HG02763 (cell line): ENCODE measurements around the gene BRD3.

Source experiments
- ATAC-seq: cut with Tn5 transposase; IDR thresholded peaks from one replicate; pipeline ENCODE4 v1.9.1; 2021; ENCODE audit warnings: mild to moderate bottlenecking, moderate library complexity; ENCODE audit not compliant: unreplicated experiment

The BRD3 gene

GRCh38 chr9:134025606-134026541 lies 42.0 kb downstream of the BRD3 start:
- ATAC-seq, result peak; percentile 30

DNA sequence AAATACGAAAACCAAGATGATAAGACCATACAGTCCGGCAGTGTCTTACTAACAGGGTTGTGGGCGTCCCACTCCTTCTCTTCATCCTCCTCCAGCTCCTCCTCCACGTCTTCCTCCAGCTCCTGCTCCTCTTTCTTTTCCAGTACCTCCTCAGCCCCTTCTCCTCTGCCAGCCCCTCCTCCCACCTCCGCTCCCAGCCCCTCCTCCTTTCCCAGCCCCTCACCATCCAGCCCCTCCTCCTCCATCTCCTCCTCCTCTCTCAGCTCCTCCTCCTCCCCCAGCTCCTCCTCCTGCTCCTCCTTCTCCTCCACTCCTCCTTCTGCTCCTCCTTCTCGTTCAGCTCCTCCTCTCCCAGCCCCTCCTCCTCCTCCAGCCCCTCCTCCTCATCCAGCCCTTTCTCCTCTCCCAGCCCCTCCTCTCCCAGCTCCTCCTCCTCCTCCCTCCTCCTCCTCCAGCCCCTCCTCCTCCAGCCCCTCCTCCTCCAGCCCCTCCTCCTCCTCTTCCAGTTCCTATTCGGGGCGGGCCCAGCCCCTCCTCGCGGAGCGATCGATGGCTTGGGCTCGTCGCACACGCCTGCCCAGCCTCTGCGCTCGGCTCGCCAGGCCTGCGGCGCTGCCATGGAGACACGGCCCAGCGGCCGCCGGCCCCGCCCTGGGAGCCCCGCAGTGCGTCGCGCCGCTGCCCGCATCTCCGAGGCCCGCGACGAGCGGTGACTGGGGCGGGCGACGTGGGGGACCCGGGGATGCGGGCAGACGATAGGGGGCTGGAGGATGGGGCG lies 42.8 kb downstream of the BRD3 start, which contains the start of gene BRD3OS:
Gene BRD3OS (plus strand): TSS at position 654 of the 778 bp plus-strand sequence. CDS start 1,267 bp downstream, outside the sequence.
- ATAC-seq, result peak; percentile 83

DNA sequence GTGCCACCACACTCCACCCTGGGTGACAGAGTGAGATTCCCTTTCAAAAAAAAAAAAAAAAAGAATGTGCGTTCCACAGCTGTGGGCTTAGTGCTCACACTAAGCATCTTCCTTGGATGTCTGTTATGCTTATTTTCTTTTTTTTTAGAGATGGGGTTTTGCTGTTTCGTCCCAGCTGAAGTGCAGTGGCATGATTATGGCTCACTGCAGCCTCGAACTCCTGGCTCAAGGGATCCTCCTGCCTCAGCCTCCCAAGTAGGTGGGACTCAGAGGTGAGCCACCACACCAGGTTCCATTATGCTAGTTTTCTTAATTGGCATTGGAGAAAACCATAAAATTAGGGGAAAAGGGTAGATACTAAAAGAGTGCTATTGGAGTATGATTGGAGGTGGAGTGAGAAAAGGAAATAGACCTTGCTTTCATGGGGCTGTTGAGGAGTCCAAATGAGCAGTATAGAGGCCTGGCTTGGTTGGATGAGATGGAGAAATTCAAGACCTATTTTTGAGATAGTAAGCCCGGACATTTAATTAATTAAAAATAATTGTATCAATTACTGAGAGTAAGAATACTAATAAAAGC lies 43.5 kb downstream of the BRD3 start:
- no peak for ATAC-seq

DNA sequence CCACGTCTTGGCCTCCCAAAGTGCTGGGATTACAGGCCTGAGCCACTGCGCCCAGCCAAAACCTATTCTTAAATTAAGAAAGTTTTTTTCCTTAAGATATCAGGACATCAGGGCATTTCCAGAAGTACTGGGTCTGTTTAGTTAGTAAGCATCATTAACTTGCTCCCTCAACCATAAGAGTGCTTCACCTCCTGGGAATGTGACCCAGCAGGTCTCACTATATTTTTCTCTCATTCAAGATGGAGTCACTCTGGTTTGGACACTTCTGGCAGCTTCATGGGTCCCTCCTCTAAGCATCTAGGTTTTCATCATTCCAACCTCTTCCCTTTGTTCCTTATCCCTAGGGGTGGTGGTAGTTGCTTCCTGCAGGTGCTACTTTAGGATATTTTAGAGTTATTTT lies 52.9 kb downstream of the BRD3 start:
- no peak for ATAC-seq

- ATAC-seq, result no peak
Observed at GRCh38 chr9:134011401-134011800, 56.4 kb downstream of the BRD3 start.

GRCh38 chr9:134010310-134011173 lies 57.3 kb downstream of the BRD3 start:
- no peak for ATAC-seq

DNA sequence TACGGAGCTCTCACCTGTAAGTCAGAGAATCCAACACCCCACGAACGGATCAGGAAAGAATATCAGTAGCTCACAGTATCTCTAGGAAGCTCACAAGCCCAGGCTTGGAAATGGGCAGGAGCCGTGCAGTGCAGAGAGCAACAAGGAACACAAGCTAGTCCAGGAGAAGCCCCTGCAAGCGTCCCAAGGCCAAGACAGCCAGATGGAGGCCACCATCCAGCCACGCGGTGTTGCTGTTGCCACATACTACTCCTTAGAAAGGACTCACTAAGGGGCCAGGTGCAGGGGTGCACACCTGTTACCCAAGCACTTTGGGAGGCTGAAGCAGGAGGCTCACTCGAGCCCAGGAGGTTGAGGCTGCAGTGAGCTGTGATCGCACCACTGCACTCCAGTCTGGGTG lies 60.3 kb downstream of the BRD3 start:
- ATAC-seq, result no peak

DNA sequence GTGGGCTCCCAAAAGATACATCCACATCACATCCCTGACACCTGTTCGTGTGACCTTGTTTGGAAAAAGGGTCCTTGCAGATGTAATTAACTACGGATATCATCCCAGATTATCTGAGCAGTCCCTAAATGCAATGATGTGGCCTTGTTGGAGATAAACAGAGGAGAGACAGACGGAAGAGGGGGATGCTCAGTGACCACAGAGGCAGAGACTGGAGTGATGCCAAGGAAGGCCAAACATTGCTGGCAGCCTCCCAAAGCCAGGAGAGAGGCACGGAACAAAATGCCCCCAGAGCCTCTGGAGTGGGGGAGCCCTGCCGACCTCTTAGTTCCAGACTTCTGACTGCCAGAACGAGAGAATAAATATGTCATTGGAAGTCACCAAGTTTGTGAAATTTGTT lies 60.7 kb downstream of the BRD3 start:
- no peak for ATAC-seq

- ATAC-seq, result no peak
Observed at GRCh38 chr9:134005381-134005780, 62.4 kb downstream of the BRD3 start.

DNA sequence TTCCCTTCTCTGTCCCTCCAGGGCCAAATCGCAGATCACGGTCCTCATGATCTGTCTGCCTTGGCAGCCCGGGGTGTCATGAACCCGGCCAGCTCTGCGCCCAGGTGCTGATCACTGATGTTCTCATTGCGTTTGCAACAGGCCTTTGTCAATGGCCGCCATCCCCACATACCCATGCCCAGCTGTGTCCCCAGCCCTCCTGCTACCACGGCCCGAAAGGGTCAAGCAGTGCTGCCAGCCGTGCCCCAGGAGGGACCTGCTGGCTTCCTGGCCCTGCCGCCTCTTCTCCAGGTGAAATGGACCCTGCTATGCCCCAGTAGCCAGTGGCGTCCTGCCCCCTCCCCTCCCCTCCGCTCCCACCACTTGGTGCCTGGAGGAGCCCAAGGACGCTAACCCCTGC lies 62.9 kb downstream of the BRD3 start:
- ATAC-seq, result no peak

DNA sequence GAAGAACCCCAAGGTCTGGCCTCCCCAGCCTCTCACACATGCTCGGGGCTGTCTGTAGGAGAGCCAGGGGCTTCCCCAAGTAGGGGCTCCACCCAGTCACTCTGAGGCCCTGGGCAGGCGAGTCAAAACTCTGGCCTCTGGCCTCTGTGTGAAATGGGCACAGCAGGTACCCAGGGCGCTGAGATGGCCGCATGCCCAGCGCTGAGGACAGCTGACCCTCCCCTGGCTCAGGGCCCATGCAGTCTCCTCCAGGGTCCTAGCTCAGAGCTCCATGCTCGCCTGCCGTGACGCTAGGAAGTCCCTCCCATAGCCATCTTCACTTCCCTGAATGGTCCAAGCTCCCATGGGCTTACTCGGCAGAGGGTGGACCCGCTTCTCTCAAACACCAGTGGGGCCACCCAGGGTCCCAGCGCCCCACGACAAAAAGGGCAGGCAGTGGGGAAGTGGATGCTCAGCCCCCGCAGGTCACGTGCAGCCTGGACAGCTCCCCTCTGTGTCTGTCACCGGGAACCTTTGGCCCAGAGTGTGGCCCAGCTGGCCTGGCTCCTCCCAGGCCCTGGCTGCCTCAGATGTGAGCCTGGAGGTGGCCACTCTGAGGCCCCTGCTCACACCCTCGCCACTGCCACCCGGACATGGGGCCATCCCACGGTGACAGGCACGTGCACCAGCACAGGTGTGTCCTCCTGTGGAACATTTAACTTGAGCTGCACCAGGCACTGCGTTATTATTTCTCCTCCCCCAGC lies 63.5 kb downstream of the BRD3 start:
- no peak for ATAC-seq

DNA sequence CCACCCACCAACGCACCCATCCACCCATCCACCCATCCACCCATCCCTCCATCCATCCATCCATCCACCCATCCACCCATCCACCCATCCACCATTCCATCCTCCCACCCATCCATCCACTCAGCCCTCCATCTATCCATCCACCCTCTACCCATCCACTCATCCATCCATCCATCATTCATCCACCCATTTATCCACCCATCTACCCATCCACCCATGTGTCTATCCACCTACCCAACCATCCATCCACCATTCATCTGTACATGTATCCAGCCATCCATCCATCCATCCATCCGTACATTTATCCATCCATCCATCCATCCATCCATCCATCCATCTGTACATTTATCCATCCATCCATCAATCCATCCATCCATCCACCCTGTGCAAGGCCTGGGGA lies 64.6 kb downstream of the BRD3 start:
- ATAC-seq, result no peak

- ATAC-seq, result no peak
Observed at GRCh38 chr9:134002796-134003195, 65.0 kb downstream of the BRD3 start.

DNA sequence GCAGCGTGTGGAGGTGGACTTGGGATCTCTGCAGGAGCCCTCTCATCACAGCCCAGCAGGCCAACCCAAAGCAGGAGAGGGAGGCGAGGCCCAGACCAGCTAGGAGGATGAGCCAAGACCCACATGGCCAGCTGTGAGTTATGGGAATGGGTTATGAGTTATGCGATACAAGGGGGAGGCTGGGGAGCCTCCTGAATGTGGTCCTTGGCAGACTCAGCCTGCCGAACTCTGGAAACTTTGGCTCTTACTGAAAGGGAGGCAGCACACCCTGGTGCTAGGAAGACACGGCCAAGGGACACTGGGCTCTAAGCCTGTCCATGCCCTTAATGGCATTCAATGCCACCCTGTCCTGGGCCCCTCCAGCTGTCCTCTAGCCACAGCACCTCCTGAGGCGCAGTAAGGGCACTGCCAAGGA lies 68.0 kb downstream of the BRD3 start:
- no peak for ATAC-seq

DNA sequence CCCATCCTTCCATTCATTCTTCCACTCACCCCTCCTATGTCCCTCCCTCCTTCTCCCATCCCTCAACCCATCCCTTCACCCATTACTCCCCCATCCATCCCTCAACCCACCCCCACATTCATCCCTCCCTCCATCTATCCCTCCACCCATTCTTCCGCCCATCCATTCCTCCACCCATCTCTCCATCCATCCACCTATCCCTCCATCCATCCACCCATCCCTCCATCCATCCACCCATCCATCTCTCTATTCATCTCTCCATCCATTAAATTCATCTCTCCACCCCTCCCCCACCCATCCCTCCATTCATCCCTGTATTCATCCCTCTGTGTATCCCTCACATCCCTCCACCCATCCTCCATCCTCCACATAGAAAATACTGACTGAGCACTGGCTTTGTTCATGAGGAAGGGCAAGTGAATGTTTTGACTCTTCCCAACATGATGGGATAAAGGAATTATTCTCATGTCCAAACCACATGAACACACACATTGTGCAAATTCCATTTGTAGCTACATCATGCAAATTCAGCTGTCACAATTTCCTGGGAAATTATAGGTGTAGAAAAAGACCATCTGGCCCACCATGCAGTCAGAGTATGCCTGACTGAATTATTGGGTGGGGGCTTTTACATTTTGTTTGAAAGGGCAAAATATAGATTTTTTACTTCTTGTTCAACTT lies 68.8 kb downstream of the BRD3 start:
- ATAC-seq, result no peak

DNA sequence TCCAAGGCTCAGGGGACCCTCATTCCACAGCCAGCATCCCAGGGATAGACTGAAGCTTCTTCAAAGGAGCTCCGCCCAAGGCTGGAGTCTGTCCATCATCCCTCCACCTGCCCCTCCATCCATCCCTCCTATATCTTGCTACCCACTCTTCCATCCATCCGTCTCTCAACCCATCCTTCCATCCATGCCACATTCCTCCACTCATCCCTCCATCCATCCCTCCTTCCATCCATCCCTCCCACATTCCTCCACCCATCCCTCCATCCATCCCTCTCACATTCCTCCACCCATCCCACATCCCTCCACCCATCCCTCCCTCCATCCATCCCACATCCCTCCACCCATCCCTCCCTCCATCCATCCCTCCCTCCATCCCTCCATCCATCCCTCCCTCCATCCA lies 70.2 kb downstream of the BRD3 start:
- ATAC-seq, result no peak

- ATAC-seq, result no peak
Observed at GRCh38 chr9:133996531-133997520, 71.0 kb downstream of the BRD3 start.
